Measurements from ENCODE around the gene ZNF215. TPM values are rescaled to one million over a fixed set of nuclear protein-coding genes. Genes with fewer than 3 reads are reported as not detected.

Gene ZNF215
- total and polyA plus RNA-seq, 2 of the 8 experiments (the other 6 are each of a cell fraction or from before 2014, with no cell fraction given), result 6.4 to 17.9 TPM

DNA sequence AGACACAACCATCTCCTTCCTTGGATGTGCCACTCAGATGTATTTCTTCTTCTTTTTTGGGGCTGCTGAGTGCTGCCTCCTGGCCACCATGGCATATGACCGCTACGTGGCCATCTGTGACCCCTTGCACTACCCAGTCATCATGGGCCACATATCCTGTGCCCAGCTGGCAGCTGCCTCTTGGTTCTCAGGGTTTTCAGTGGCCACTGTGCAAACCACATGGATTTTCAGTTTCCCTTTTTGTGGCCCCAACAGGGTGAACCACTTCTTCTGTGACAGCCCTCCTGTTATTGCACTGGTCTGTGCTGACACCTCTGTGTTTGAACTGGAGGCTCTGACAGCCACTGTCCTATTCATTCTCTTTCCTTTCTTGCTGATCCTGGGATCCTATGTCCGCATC lies 49.3 kb upstream of the ZNF215 start (continued):
- TF ChIP-seq, protein P1, sequence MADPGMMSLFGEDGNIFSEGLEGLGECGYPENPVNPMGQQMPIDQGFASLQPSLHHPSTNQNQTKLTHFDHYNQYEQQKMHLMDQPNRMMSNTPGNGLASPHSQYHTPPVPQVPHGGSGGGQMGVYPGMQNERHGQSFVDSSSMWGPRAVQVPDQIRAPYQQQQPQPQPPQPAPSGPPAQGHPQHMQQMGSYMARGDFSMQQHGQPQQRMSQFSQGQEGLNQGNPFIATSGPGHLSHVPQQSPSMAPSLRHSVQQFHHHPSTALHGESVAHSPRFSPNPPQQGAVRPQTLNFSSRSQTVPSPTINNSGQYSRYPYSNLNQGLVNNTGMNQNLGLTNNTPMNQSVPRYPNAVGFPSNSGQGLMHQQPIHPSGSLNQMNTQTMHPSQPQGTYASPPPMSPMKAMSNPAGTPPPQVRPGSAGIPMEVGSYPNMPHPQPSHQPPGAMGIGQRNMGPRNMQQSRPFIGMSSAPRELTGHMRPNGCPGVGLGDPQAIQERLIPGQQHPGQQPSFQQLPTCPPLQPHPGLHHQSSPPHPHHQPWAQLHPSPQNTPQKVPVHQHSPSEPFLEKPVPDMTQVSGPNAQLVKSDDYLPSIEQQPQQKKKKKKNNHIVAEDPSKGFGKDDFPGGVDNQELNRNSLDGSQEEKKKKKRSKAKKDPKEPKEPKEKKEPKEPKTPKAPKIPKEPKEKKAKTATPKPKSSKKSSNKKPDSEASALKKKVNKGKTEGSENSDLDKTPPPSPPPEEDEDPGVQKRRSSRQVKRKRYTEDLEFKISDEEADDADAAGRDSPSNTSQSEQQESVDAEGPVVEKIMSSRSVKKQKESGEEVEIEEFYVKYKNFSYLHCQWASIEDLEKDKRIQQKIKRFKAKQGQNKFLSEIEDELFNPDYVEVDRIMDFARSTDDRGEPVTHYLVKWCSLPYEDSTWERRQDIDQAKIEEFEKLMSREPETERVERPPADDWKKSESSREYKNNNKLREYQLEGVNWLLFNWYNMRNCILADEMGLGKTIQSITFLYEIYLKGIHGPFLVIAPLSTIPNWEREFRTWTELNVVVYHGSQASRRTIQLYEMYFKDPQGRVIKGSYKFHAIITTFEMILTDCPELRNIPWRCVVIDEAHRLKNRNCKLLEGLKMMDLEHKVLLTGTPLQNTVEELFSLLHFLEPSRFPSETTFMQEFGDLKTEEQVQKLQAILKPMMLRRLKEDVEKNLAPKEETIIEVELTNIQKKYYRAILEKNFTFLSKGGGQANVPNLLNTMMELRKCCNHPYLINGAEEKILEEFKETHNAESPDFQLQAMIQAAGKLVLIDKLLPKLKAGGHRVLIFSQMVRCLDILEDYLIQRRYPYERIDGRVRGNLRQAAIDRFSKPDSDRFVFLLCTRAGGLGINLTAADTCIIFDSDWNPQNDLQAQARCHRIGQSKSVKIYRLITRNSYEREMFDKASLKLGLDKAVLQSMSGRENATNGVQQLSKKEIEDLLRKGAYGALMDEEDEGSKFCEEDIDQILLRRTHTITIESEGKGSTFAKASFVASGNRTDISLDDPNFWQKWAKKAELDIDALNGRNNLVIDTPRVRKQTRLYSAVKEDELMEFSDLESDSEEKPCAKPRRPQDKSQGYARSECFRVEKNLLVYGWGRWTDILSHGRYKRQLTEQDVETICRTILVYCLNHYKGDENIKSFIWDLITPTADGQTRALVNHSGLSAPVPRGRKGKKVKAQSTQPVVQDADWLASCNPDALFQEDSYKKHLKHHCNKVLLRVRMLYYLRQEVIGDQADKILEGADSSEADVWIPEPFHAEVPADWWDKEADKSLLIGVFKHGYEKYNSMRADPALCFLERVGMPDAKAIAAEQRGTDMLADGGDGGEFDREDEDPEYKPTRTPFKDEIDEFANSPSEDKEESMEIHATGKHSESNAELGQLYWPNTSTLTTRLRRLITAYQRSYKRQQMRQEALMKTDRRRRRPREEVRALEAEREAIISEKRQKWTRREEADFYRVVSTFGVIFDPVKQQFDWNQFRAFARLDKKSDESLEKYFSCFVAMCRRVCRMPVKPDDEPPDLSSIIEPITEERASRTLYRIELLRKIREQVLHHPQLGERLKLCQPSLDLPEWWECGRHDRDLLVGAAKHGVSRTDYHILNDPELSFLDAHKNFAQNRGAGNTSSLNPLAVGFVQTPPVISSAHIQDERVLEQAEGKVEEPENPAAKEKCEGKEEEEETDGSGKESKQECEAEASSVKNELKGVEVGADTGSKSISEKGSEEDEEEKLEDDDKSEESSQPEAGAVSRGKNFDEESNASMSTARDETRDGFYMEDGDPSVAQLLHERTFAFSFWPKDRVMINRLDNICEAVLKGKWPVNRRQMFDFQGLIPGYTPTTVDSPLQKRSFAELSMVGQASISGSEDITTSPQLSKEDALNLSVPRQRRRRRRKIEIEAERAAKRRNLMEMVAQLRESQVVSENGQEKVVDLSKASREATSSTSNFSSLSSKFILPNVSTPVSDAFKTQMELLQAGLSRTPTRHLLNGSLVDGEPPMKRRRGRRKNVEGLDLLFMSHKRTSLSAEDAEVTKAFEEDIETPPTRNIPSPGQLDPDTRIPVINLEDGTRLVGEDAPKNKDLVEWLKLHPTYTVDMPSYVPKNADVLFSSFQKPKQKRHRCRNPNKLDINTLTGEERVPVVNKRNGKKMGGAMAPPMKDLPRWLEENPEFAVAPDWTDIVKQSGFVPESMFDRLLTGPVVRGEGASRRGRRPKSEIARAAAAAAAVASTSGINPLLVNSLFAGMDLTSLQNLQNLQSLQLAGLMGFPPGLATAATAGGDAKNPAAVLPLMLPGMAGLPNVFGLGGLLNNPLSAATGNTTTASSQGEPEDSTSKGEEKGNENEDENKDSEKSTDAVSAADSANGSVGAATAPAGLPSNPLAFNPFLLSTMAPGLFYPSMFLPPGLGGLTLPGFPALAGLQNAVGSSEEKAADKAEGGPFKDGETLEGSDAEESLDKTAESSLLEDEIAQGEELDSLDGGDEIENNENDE (IDR thresholded peaks at IDR 0.05; ENCODE audit: insufficient replicate concordance, low read length), result no peak
- TF ChIP-seq POLR2A (IDR thresholded peaks at IDR 0.05; ENCODE audit: control extremely low read depth in 1 of 2, low read depth in 2 of 2, low read length in 2 of 2) (no peak), POLR2AphosphoS5 (IDR thresholded peaks at IDR 0.05; ENCODE audit: low read depth, low read length) (no peak), KDM1A (IDR thresholded peaks at IDR 0.05; ENCODE audit: borderline replicate concordance, low read length) (no peak), SIN3A (conservative IDR thresholded peaks at IDR 0.05 in 1 of 2, IDR thresholded peaks at IDR 0.05 in 1 of 2; ENCODE audit: low read depth in 1 of 2, low read length in 2 of 2) (no peak), RBBP5 (IDR thresholded peaks at IDR 0.05; ENCODE audit: borderline replicate concordance, low read depth, low read length) (no peak), SUZ12 (IDR thresholded peaks at IDR 0.05; ENCODE audit: low read length) (no peak)

Data from H1 (cell line).